HL-60/S4 treated with retinoic acid at 250 ng/mL for 4 days and 3 days (cell line): ENCODE results near the gene CMTM3.
"Not testable (repeated sequence)": the region's sequence is repeated elsewhere in the genome, so short reads cannot be mapped to it uniquely, and the experiment has no call there.

Experiments
- in situ Hi-C: fragments of 300-500 bp; cut with MboI; formaldehyde crosslinking; loops from 2 replicates; pipeline ENCODE4 v1.7.0; 2022; ENCODE audit warnings: low sequenced_read_pairs

The CMTM3 gene

GRCh38 chr16:66658143-66658859 lies 53.8 kb downstream of the CMTM3 start:
- in situ Hi-C loops = no loop called here

- in situ Hi-C loops = no loop called here
Observed at GRCh38 chr16:66658860-66659190, 54.3 kb downstream of the CMTM3 start.

GRCh38 chr16:66660422-66661209 lies 56.1 kb downstream of the CMTM3 start:
- in situ Hi-C loops = no loop called here

- in situ Hi-C loops = no loop called here
Observed at GRCh38 chr16:66661210-66661560, 56.7 kb downstream of the CMTM3 start.

GRCh38 chr16:66661671-66662346 lies 57.3 kb downstream of the CMTM3 start:
- in situ Hi-C loops = not testable (repeated sequence)

GRCh38 chr16:66662445-66663194 lies 58.1 kb downstream of the CMTM3 start:
- in situ Hi-C loops = no loop called here
